SK-N-DZ (cell line): ENCODE measurements around the gene MYO3A.
"Not testable (repeated sequence)": the region's sequence is repeated elsewhere in the genome, so short reads cannot be mapped to it uniquely, and the experiment has no call there.

Experiments used
- DNase-seq: peaks from one replicate; pipeline ENCODE4 v3.0.0-alpha.2; 2015; ENCODE audit warnings: low spot score

MYO3A gene

DNA sequence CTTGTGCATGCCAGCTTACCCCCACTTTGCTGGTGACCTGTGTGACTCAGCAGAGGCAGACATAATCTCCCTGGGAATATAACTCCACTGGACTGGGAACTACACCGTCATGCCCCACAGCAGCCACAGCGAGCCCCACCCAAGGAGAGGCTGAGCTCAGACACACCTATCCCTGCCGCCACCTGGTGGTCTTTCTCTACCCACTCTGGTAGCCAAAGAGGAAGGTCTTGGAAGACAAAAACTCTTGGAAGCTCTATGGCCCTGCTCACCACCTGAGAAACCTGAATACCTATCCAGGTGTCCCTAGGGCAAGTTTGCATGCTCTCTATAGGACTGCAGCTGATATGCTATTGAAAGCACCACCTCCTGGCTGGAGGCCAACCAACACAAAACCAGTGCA, 48.1 kb downstream of the MYO3A start:
- no peak for DNase-seq

DNA sequence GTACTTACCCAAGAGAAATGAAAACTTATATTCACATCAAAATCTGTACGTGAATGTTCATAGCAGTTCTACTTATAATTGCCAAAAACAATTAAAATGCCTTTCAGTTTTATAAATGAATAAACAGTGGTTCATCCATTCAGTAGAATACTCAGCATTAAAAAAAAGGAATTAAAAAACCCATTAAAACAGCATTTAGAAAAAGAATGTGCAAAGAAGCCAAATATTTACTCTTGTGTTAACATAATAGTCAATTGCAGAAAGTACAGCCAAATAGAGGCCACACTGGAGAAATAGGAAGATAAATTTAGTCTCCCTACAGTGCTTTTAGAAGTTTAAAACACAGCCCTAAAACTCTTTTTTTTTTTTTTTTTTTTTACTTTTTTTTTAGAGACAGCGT, 54.6 kb downstream of the MYO3A start:
- DNase-seq = no peak

DNA sequence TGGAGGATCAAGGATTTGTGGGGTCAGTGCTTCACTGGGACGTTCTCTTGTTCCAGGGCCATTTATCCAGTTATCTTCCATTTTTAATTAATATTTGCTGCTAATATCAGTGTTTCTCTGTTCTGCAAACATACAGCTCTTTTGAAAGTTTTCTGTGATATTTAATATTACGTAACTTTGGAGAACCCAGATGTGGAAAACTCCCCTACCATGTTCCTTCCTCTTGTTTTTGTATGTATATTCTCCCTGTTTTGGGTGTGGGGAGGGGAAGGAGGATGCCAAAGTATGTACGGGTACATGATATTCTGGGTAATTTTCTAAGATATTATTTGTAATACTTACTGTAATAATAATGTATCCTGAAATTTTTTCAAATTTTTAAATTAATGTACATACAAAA, 55.9 kb downstream of the MYO3A start:
- no peak for DNase-seq

DNA sequence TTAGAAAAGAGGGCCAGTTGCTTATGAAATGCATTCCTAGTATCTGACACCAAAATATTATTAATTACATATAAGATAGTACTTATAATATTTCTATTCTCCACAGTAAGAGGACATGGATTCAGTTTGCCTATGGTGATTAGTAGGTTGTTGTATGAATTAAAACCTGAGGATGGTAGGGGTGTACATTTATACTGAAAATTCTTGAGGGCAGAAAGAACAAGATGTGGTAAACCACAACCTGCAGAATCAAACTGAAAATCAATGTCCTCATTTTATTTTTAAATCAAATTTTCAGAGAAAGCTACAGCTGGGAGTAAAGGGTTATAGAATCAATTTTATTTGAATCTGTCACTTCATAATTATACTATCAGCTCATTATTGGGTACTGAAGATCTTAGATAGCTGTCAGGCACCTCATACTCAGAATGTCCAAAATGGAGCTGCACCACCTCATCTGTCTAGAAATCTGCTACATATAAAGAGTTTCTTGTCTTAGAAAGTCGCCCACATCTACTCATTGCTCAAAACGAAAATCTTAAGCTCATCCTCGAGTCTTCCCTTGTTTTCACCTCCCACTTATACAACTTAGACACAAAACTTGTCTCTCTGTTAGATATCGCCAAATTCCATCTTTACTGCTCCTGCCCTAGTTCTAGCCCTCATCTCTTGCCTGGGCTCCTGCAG, 65.4 kb downstream of the MYO3A start:
- DNase-seq = no peak

DNA sequence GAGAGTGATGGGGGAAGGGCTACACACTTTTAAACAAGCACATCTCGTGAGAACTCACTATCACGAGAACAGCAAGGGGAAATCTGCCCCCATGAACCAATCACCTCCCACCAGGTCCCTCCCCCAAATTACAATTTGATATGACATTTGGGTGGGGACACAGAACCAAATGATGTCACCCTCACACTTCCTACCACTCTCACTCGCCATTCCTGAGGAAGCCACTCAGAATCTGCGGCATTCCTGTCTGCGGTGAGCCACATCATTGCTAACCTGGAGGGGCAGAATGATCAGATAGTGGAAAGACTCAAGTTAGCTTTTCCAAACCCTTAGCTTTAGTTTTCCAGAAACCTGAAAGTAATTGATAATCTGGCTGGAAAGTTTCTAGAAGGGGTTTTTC, 66.9 kb downstream of the MYO3A start:
- no peak for DNase-seq

DNA sequence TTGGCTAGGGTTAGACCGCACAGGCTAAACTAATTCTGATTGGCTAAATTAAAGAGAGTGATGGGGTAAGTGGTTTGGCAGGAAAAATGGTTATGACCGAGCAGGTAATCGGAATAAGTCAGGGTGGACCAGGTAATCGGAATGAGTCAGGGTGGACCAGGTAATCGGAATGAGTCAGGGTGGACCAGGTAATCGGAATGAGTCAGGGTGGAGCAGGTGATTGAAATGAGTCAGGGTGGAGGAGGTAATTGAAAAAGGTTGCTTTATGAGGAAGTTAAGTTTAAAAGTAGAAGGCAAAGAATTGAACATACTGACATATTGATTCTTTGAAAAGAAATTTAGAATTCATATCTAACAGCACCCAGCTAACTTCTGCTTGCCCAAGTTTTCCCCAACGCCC, 68.4 kb downstream of the MYO3A start:
- DNase-seq = not testable (repeated sequence)

DNA sequence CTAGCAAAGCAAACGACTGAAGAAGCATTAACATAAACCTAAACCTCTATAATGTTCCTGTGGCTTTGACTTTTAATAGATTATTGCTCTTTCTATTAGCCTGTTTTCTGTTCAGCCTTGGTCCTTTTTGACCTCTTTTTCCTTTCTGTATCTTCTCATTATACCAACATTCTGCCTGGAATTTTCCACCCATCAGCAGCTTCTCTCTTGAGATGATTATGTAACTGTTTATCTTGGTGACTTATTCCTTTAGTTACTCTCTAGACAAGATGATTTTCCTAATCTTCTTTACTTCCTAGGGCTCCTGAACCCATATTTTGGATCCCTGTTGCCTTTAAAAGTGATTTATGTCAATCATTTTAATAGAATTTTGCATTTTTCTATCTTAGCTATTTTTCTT, 81.1 kb downstream of the MYO3A start:
- no peak for DNase-seq

DNA sequence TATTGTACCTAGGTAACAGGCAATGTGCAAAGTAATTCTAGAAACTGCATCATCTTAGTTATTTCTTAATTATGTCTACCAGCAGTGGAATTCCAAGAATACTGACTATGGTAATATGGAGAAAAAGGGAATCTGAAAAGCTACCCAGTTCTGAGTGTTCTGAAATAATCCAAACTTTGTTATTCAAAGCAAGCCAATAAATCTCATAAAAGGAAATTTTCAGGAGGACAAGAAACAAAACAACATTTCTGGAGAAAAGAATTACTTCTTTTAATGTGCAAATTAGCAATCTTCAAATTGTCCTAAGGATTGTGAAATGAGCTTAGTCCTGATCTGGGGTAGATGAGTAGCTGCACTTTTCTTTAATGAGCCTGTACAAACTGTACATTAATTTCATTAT, 88.8 kb downstream of the MYO3A start:
- no peak for DNase-seq

DNA sequence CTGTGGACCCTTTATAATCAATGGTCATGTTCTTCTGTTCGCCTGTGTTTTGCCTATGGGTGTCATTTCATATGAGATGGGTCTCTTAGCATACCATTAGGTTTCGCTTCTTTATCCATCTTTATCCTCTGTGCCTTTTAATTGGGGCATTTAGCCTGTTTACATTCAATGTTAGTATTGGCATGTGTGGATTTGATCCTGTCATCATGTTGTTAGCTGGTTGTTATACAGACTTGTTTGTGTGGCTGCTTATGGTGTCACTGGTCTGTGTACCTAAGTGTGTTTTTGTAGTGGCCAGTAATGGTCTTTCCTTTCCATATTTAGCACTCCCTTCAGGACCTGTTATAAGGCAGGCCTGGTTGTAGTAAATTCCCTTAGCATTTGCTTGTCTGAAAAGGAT, 90.3 kb downstream of the MYO3A start:
- DNase-seq = no peak

DNA sequence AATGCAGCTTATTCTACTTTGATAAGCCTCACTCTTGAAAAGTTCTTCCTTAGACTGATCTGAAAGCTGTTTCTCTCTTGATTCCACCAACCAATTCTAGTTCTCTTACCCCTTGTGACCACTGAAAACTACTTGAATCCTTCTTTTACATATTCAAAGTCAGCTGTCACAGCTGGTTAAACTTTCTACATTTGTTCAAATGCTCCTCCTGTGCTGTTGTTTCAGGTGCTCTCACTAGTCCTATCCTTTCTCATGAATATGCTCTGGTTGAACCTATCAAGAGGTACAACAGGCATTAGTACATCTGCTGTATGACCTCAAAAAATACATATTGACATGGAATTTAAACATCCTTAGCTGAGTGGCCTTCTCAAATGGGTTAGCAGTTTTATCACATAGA, 91.5 kb downstream of the MYO3A start:
- DNase-seq = no peak

DNA sequence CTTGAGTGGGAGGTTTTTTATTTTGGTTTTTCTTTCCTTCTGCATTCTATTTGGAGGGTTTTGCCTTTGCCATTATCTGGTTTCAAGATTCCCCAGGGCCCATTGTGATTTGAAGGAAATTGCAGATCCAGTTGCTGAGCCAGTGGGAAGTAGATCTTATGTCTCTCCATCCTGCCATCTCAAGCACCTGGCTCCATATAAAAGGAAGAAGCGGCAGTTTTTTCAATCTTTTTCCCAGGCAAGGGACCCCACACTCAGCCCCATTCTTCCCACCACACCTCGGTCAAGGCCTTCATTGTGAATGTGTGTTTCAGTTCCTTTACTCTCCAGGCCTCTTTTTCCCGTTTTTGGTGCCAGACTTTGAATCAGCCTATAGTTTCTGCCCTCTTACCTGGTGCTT, 95.8 kb downstream of the MYO3A start:
- DNase-seq = no peak

DNA sequence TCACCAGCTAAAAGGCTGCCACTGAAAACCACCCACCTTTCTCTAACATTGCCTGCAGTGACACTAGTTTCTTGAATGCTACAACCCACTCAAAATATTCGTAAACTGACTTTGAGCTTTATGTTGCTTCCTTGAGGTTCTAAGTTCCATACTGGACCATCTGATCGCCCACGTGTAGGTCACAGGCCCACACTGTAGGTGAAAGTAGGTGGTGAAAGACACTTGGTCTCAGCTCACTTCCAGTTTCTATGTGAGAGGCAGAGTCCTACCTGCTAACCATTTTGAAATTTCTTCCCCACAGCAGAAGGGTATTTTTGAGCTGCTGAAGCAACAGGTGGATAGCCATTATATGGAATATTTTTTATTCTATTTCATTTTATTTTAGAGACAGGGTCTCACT, 97.3 kb downstream of the MYO3A start:
- DNase-seq = no peak

DNA sequence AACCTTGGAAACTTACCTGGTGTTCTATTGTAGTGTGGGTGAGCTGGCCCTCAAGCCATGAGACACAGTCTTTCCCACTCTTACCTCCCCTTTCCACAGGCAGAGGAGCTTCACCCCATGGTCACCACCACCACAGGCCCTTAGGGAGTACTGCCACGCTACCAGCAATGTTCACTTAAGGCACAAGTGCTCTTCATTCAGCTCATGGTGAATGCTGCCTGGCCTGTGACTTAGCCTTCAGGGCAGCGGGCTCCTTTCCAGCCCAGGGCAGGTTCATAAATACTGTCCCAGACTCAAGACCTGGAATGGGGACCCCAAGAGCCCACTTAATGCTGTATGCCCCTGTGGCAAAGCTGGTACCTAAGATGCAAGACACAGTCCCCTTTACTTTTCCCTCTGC, 109.4 kb downstream of the MYO3A start:
- DNase-seq = no peak

DNA sequence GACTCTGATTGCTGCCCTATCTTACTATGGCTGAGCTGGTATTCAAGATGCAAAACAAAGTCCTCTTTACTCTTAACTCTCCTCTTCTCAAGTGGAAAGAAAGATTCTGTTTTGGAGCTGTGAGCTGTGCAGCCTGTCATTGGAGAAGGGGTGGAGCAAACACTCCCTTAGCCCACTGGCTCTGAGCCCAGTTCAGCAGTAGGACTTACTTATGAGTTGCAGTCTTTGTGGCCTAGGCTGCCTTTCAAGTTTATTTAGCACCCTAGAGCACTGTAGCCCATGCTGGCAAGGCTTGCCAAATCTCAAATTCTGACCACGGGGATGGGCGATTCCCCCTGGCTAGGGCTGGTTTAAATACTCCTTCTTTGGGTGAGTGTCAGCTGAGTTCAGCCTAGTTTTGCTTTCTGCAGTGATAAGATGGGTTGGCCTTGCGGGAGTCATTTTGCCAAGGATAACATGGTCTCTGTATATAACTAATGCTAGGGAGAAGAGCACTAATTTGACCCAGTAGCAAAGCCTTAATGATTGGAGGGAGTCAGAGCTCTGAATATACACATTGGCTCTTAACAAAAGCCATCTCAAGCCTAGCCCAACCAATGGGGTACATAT, 110.2 kb downstream of the MYO3A start:
- no peak for DNase-seq

DNA sequence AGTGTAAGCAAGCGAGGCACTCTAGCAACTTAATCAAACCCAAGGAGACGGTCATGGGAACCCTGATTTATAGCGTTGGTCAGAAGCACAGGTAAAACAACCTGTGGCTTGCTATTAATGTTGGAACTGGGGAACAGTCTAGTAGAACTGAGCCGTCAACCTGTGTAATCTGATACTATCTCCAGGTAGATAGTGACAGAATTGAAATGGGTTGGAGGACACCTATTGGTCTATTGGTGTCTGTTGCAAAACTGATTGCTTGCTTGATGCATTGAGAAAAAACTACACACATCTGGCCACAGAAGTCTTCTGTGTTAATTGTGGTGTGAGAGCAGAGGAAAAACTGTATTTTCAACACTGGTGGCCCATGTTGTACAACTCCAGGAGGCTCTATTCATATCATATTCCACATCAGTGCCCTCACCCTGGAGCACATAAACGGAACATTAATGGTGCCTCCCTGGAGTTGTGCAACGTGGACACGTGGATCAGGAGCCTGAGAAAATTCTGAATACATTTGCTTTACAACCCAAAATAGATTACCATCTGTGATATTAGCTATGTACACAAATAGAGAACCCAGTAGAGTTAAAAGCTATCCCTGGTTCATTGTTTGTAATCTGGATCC, 112.2 kb downstream of the MYO3A start:
- no peak for DNase-seq

DNA sequence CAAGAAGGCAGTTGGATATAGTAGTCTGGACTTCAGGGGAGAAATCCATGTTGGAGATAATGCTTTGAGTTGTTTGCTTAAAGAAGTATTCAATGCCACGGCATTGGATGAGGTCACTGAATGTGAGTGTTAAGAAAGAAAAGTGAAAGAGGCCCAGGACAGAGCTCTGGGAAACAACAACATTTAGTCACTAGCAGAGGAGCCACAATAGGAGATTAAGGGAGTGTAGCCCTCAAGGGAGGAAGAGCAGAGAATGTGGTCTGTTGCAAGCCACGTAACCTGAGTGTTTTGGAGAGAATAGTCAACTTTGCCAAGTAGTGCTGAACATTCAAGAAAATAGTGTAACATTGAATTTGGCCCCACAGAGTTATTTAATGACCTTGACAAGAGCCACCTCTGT, 114.7 kb downstream of the MYO3A start:
- no peak for DNase-seq

DNA sequence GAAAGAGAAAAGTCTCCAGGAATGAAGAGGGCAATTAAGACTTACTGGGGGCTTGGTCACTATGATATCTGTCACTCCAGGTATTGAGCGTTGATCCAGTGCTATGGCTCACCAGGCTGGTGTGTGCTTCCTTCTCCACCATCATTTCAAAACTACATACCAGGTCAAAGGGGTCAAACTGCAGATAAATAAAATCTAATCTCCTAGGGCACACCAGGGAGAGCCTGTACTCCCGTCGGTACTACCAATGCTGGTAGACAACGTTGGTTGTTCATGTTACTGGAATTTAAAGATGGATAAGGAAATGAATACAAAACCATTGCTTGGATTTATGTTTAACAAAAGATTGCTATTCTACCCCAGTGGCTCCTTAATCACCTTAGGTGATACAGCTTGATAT, 118.3 kb downstream of the MYO3A start:
- no peak for DNase-seq

DNA sequence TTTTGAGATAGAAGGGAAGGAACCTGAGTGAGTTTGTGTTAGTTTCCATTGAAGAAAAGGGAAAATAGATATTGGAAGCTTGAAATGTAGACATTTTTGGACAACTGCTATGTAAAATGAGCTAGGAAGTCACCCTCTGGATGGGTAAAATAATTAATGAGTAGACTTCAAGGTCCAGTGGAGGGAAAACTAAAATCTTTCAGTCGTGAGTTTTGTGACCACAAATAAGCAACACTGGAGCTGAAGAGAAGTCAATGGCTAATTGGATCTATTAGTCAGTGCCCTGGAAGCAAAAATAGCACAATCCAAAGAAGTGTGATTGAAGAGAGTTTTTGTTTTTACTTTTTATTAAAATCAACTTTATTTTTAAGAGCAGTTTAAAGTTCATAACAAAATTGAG, 123.4 kb downstream of the MYO3A start:
- DNase-seq = no peak

DNA sequence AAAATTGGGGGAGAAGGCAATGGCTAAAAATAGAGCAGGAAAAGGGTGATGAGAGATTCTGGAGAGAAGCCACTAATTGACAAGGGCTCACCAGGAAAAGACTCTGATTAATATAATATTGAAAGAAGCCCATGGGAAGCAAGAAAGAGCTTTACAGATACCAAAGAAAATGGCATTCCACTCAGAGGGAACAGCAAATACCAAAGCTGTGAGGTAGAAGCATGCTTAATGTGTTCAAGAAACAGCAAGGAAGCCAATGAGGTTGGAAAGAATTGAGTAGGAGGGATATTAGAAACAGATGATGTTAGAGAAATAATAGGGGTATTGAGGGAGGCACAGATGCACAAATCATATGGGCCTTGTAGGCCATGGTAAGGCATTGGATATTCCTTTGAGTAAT, 130.1 kb downstream of the MYO3A start:
- no peak for DNase-seq

DNA sequence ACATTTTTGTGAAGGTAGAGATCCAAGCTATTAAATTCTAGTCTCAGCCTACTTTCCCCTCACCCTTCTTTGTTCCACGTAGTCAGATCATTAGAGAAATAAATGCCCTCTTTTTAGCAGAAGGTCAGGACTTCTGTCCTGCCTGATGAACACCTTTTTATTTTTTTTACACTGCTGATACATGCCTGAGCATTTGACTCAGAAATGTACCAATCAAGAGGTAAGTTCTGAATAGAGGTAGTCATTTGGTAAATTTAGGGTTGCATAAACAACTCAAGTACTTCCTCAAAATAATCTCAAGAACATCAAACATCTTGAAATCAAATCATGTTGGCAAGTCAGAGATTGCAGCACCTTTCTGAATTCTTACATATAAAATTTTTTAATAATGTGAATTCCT, 133.7 kb downstream of the MYO3A start:
- no peak for DNase-seq

DNA sequence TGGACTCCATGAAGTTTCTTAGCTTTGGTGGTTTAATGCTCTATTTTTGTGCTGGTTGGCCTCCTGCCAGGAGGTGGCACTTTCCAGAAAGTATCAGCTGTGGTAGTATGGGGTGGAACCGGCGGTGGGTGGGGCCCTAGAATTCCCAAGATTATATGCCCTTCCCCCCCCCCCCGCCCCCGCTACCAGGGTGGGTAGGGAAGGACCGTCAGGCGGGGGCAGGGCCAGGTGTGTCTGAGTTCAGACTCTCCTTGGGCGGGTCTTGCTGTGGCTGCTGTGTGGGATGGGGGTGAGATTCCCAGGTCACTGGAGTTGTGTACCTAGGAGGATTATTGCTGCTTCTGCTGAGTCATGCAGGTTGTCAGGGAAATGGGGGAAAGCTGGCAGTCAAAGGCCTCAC, 146.9 kb downstream of the MYO3A start:
- not testable (repeated sequence) for DNase-seq

DNA sequence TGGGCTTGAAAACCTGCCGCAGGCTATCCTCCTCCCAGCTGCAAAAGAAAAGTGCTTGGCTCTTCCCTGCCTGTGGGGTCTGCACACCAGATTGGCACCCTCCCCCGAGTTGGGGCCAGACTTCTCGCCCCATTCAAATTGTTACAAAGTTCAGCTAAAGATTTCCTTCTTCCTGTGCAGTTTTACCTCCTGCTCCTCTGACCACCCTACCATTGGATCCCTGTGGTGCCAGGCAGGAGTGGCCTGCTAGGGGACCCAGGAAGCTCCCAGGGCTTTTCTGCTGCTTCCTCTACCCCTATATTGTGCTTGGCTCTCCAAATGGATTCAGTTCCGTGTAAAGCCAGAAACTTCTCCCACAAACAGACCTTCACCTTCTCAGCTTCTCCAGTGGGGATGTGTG, 147.4 kb downstream of the MYO3A start:
- DNase-seq = no peak

DNA sequence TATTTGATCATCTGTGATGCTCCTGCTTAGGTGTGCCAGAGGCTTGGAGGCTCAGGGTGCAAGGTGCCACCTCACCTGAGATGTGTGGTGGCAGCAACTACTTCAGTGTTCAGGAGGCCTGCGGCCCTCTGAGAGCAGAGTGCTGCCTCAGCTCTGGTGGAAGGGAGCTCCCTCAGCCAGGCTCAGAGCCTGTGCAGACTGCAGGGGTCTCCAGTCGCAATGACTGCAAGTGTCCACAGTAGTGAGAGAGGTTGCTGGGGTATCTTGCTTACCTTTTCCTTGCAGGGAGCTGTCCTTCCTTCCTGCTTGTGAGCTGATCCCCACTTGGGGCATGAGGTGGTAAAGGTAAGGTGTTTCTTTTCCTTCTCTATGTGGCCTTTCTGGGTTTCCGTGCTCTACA, 151.5 kb downstream of the MYO3A start:
- no peak for DNase-seq
